ENCODE results near the gene CFAP97. TPM values are rescaled to one million over a fixed set of nuclear protein-coding genes. Genes with fewer than 3 reads are reported as not detected.
A peak's percentile ranks its signal among the peaks of the same experiment; 100 is the strongest.
"Not testable (repeated sequence)": the region's sequence is repeated elsewhere in the genome, so short reads cannot be mapped to it uniquely, and the experiment has no call there.

The CFAP97 gene
- total and polyA plus RNA-seq, 9 donors, result 19.1 to 30.9 (median 24.6) TPM

DNA sequence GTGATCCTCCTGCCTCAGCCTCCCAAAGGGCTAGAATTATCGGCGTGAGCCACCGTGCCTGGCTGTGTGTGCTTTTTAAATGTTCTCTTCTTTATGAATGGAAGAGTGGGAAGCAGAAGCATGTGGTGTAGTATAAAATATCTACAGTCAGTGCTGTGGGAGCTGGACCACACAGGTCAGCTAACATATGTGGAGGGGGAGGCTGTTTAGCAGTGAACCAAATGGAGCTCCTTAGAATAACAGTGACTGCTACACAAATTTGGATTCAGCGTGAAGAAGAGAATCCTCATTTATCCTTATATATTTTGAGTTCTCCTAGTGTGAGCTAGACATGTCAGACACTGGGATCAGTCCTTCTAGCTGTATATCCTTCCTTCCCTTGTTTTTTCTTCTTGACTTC is 8.8 kb upstream of the CFAP97 start:
- Histone ChIP-seq H3K27me3 (ENCODE audit: control insufficient read depth, insufficient read depth, low read length) (peaks cover 8% of the 10 kb centered on the region), H3K27ac (ENCODE audit: low read length) (no peak overlapping the region), H3K4me3 (ENCODE audit: low read length) (no peak overlapping the region), H3K9me3 (replicated peaks; ENCODE audit: control insufficient read depth, low read depth, low read length) (no peaks in the 10 kb centered on the region), H3K4me1 (ENCODE audit: control insufficient read depth, insufficient read depth, low read length) (peaks cover 7% of the 10 kb centered on the region), H3K36me3 (ENCODE audit: control insufficient read depth, insufficient read depth, low read length) (no peaks in the 10 kb centered on the region)
- no CpG with 5 or more reads among the region's 4 CpGs for WGBS (ENCODE audit: insufficient coverage)
- DNase-seq, result no peak

DNA sequence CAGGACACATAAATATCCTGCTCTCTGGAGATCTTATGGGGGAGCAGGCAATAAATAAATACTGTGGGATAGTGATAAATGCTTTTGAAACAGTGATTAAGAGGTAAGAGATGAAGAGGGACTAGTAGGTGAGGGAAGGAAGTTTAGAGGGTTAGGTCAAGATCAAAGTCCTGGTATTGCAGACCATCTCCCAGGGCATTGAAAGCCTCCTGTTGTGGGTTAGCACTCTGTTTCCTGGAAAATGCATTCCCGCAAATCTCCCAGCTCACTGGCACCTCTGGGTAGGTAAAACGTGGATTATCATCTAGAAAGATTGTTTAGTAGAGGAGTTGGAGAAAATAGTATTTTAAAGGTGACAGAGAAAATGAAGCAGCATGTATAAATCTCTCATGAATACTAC is 7.8 kb upstream of the CFAP97 start:
- no peak overlapping the region for H3K4me3 ChIP-seq (ENCODE audit: low read length)
- no peaks in the 10 kb centered on the region for H3K36me3 ChIP-seq (ENCODE audit: control insufficient read depth, insufficient read depth, low read length)
- no peaks in the 10 kb centered on the region for H3K9me3 ChIP-seq (replicated peaks; ENCODE audit: control insufficient read depth, low read depth, low read length)
- H3K4me1 ChIP-seq (ENCODE audit: control insufficient read depth, insufficient read depth, low read length), result peaks cover 7% of the 10 kb centered on the region
- peaks cover 8% of the 10 kb centered on the region for H3K27me3 ChIP-seq (ENCODE audit: control insufficient read depth, insufficient read depth, low read length)
- DNase-seq, result no peak
- H3K27ac ChIP-seq (ENCODE audit: low read length), result no peak overlapping the region
- no CpG with 5 or more reads among the region's 2 CpGs for WGBS (ENCODE audit: insufficient coverage)

DNA sequence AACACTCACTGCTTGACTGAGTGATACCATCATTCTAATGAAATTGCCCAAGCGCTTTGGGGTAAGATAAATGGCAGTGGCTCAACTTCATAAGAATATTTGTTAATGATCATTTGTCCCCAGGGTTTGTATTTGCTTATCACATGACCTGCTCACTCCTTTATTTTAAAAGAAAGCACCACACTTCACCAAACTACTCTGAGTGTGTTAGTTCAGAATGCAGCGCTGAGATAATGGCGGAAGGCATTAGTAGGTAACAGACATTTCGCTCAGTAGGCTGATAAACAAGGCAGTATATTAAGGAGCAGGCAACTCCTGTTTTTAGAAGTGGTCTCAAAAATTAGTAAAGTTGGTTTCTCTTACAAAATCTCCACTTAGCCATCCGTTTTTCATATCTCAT is 7.2 kb upstream of the CFAP97 start:
- no peaks in the 10 kb centered on the region for H3K36me3 ChIP-seq (ENCODE audit: control insufficient read depth, insufficient read depth, low read length)
- peaks cover 7% of the 10 kb centered on the region for H3K4me1 ChIP-seq (ENCODE audit: control insufficient read depth, insufficient read depth, low read length)
- H3K4me3 ChIP-seq (ENCODE audit: low read length), result peak overlapping the region; percentile 69
- no peak for DNase-seq
- H3K27ac ChIP-seq (ENCODE audit: low read length), result peak overlapping the region; percentile 82
- H3K9me3 ChIP-seq (replicated peaks; ENCODE audit: control insufficient read depth, low read depth, low read length), result no peaks in the 10 kb centered on the region
- H3K27me3 ChIP-seq (ENCODE audit: control insufficient read depth, insufficient read depth, low read length), result peaks cover 8% of the 10 kb centered on the region
- no CpG with 5 or more reads among the region's 5 CpGs for WGBS (ENCODE audit: insufficient coverage)

DNA sequence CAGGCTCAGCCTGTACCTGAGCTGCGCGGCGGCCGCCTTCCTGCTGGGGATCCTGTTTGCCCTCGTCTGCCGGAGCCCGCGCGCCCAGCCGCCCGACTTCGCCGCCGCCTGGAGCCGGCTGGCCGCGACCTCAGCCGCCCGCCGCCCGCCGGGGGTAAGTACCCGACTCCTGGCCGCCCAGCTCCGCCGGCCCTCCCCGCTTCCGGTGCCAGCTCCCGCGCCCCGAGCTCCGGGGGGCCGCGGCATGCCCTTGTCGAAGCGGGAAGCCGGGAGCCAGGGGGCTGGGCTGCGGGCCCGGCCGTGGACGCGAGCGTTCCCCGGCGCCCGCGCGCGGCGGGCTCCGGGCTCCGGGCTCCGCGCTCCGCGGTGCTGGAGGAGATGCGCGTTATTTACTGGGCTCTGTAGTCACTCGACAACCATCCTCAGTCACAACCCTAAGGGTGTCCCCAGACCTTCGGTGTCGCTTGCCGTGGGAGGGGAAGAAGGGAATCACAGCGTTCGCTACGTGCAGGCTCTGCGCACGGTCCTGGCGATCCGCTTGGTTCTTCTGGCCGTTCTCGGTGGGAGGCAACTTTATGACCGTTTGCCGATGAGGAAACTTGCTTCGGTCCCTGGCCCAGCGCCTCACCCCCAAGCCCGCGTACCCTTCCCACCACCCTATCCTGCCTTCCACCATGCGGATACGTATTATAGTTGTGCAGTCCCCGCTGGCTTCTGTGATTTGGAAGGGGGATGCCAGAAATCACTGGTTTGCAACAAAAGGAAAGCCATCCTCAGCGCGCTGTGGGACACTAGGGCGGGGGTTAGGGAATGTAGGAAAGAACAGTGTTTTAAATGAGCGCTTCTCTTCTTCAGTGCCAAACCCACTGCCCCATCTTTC is 6.5 kb upstream of the CFAP97 start:
- Histone ChIP-seq H3K27me3 (ENCODE audit: control insufficient read depth, insufficient read depth, low read length) (peaks cover 8% of the 10 kb centered on the region), H3K9me3 (replicated peaks; ENCODE audit: control insufficient read depth, low read depth, low read length) (no peaks in the 10 kb centered on the region), H3K36me3 (ENCODE audit: control insufficient read depth, insufficient read depth, low read length) (no peaks in the 10 kb centered on the region), H3K4me1 (ENCODE audit: control insufficient read depth, insufficient read depth, low read length) (peaks cover 7% of the 10 kb centered on the region), H3K4me3 (ENCODE audit: low read length) (peak overlapping the region; percentile 69), H3K27ac (ENCODE audit: low read length) (peak overlapping the region; percentile 82)
- peak; percentile 75 for DNase-seq
- under 1% methylated on average over 52 of the region's 84 CpGs for WGBS (ENCODE audit: insufficient coverage)

DNA sequence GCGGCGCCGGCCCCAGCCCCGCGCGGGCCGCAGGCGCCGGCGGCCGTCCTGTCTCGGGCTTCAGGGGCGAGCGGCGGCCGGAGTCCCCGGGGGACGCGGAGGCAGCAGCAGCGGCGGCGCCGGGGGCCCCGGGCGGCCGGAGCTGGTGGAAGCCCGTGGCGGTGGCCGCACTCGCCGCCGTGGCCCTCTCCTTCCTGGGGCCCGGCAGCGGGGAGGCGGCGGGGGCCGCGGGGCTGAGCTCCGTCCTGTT is 6.0 kb upstream of the CFAP97 start:
- peak overlapping the region; percentile 69 for H3K4me3 ChIP-seq (ENCODE audit: low read length)
- not testable (repeated sequence) for H3K9me3 ChIP-seq (replicated peaks; ENCODE audit: control insufficient read depth, low read depth, low read length); H3K4me1 ChIP-seq (ENCODE audit: control insufficient read depth, insufficient read depth, low read length); H3K27ac ChIP-seq (ENCODE audit: low read length); H3K27me3 ChIP-seq (ENCODE audit: control insufficient read depth, insufficient read depth, low read length); DNase-seq; H3K36me3 ChIP-seq (ENCODE audit: control insufficient read depth, insufficient read depth, low read length)
- 0% methylated on average over 37 of the region's 39 CpGs for WGBS (ENCODE audit: insufficient coverage)

DNA sequence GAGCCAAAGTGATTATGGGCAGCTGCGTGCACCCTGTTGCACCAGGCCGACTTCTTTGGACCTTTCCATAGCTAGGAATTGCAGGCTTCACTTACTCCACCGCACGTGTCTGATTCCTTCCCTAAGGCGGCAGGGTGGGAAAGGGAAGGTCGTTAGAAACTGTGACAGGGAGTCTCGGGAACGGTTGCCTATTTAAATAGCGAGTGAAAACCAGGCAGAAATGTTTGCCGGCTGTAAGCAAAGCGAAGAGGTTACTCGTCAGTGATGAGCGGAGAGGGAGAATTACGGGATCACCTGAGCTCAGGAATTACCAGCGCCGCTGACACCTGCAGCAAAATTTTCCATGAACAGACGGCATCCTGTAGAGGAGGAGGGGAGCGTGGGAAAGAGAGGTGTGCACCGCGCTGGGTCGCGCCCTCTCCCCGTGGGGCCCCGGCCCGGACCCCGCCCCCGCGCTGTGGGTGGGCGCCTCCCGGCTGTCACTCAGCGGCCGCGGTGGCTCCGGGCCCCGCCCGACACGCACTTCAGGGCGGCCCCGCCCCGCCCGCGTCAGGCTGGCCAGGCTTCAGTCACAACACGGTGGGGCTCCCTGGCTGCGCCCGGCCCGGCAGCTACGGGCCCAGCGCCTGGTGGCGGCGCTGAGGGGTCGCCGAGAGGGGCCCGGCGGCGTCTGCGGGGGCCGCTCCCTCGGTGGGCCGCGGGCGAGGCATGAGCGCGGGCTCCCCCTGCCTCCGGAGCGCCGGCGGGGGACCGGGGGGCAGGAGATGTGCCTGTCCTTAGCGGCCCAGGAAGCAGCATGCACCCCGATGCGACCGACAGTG is 5.4 kb upstream of the CFAP97 start, which contains the start of gene SNX25:
SNX25 (plus strand) TSS at position 568 of the 821 bp plus-strand sequence; CDS start at position 797, 229 bp downstream.
- H3K27me3 ChIP-seq (ENCODE audit: control insufficient read depth, insufficient read depth, low read length), result peaks cover 8% of the 10 kb centered on the region
- peaks cover 12% of the 10 kb centered on the region for H3K4me1 ChIP-seq (ENCODE audit: control insufficient read depth, insufficient read depth, low read length)
- peak; percentile 88 for DNase-seq
- peak within 1 kb of the TSS; percentile 82 for H3K27ac ChIP-seq (ENCODE audit: low read length)
- under 1% methylated on average over 68 of the region's 72 CpGs for WGBS (ENCODE audit: insufficient coverage)
- peak within 1 kb of the TSS; percentile 69 for H3K4me3 ChIP-seq (ENCODE audit: low read length)
- no peaks in the 10 kb centered on the region for H3K9me3 ChIP-seq (replicated peaks; ENCODE audit: control insufficient read depth, low read depth, low read length)
- H3K36me3 ChIP-seq (ENCODE audit: control insufficient read depth, insufficient read depth, low read length), result no peaks in the 10 kb centered on the region

DNA sequence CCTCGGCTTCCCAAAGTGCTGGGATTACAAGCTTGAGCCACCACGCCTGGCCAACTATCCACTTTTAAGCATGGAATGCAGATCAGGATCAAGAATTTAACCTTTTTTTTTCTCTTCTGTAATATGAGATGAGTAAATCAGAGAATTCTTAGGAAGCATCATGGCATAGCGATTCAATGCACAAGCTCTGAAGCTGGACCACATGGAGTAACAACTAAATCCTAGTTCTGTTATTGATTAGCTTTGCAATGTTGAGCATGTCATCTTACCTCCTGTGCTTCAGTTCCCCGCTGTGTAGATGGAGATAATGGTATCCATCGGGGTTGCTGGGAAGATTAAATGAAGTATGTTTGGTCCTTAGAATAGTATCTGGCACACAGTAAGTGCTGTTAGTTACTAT is 3.7 kb upstream of the CFAP97 start:
- H3K4me1 ChIP-seq (ENCODE audit: control insufficient read depth, insufficient read depth, low read length), result peaks cover 20% of the 10 kb centered on the region
- peaks cover 8% of the 10 kb centered on the region for H3K27me3 ChIP-seq (ENCODE audit: control insufficient read depth, insufficient read depth, low read length)
- WGBS (ENCODE audit: insufficient coverage), result 83% methylated on average over 2 of the region's 5 CpGs

DNA sequence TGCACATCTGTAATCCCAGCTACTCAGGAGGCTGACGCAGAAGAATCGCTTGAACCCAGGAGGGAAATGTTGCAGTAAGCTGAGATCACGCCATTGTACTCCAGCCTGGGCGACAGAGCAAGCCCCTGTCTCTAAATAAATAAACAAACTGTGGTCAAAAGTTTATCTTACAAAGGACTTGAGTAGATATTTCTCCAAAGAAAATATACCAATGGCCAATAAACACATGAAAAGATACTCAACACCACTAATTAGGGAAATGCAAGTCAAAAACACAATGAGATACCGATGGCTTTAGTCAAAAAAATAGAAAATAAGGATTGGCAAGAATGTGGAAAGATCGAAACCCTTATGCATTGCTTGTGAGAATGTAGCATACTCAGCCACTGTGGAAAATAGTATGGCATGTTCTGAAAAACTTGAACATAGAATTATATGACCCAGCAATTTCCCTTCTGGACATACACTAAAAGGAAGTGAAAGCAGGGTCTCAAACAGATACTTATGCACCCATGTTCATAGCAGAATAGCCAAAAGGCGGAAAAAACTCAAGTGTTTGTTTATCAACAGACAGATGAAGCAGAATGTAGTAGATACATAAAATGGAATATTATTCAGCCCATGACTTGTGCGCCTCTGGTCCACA is 2.0 kb upstream of the CFAP97 start:
- peak; percentile 55 for DNase-seq
- H3K27me3 ChIP-seq (ENCODE audit: control insufficient read depth, insufficient read depth, low read length), result peaks cover 8% of the 10 kb centered on the region
- no peak overlapping the region for H3K4me3 ChIP-seq (ENCODE audit: low read length)
- WGBS (ENCODE audit: insufficient coverage), result 100% methylated on average over 3 of the region's 8 CpGs
- no peak overlapping the region for H3K27ac ChIP-seq (ENCODE audit: low read length)
- H3K4me1 ChIP-seq (ENCODE audit: control insufficient read depth, insufficient read depth, low read length), result peaks cover 25% of the 10 kb centered on the region
- no peaks in the 10 kb centered on the region for H3K9me3 ChIP-seq (replicated peaks; ENCODE audit: control insufficient read depth, low read depth, low read length)
- H3K36me3 ChIP-seq (ENCODE audit: control insufficient read depth, insufficient read depth, low read length), result no peaks in the 10 kb centered on the region

More for the DNA sequence above, 3.7 kb upstream of the CFAP97 start:
- H3K9me3 ChIP-seq (replicated peaks; ENCODE audit: control insufficient read depth, low read depth, low read length), result no peaks in the 10 kb centered on the region
- no peak overlapping the region for H3K27ac ChIP-seq (ENCODE audit: low read length)
- H3K4me3 ChIP-seq (ENCODE audit: low read length), result no peak overlapping the region
- DNase-seq, result no peak
- no peaks in the 10 kb centered on the region for H3K36me3 ChIP-seq (ENCODE audit: control insufficient read depth, insufficient read depth, low read length)

DNA sequence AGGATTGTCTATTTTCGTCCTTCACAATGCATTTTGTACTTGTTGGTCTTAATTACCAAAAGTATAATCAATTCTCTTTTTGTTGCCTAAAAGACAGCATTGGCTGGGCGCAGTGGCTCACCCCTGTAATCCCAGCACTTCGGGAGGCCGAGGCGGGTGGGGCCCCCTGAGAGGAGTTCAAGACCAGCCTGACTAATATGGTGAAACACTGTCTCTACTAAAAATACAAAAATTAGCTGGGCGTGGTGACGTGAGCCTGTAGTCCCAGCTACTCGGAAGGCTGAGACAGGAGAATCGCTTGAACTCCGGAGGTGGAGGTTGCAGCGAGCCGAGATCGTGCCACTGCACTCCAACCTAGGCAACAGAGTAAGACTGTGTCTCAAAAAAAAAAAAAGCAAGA is 1.3 kb upstream of the CFAP97 start:
- 97% methylated on average over 5 of the region's 13 CpGs for WGBS (ENCODE audit: insufficient coverage)
- not testable (repeated sequence) for H3K36me3 ChIP-seq (ENCODE audit: control insufficient read depth, insufficient read depth, low read length); DNase-seq; H3K9me3 ChIP-seq (replicated peaks; ENCODE audit: control insufficient read depth, low read depth, low read length); H3K4me3 ChIP-seq (ENCODE audit: low read length); H3K27me3 ChIP-seq (ENCODE audit: control insufficient read depth, insufficient read depth, low read length); H3K27ac ChIP-seq (ENCODE audit: low read length)
- peaks cover 22% of the 10 kb centered on the region for H3K4me1 ChIP-seq (ENCODE audit: control insufficient read depth, insufficient read depth, low read length)

Data from muscle of leg (tissue), 11 donors.